ENCODE measurements around the gene RCAN1. TPM values are rescaled to one million over a fixed set of nuclear protein-coding genes. Genes with fewer than 3 reads are reported as not detected.

Gene RCAN1
- polyA plus RNA-seq, 1 donor (not counting 4 experiments of a cell fraction or from before 2014, with no cell fraction given) = 21.3 TPM

- no peak overlapping the region for H3K4me3 ChIP-seq (ENCODE audit: control insufficient read depth in 2 of 3, extremely low read depth in 1 of 3, insufficient read depth in 2 of 3, low read depth in 1 of 3, low read length in 3 of 3)
- dilution Hi-C loops (cut with MboI; ENCODE audit: extremely low pct_ligation_motif_present, low sequenced_read_pairs) = no loop called here
- no peak overlapping the region for H3K9ac ChIP-seq (ENCODE audit: control insufficient read depth, extremely low read depth, insufficient read depth, low read length)
- no peak overlapping the region for H3K4me2 ChIP-seq (ENCODE audit: control insufficient read depth, extremely low read depth, insufficient read depth, low read depth, low read length)
- TF ChIP-seq EZH2 (IDR thresholded peaks at IDR 0.05; ENCODE audit: low read length) = no peak
- TF ChIP-seq CTCF (optimal IDR thresholded peaks at IDR 0.05 in 1 of 3, IDR thresholded peaks at IDR 0.05 in 1 of 3, conservative IDR thresholded peaks at IDR 0.05 in 1 of 3; ENCODE audit: extremely low read depth in 1 of 3, insufficient read depth in 2 of 3, low read length in 3 of 3) = no peak
- no peaks in the 10 kb centered on the region for H3K9me3 ChIP-seq (ENCODE audit: control insufficient read depth, low read depth, low read length)
- no peaks in the 10 kb centered on the region for H3K27me3 ChIP-seq (ENCODE audit: control insufficient read depth, extremely low read depth, insufficient read depth, low read length)
- no peaks in the 10 kb centered on the region for H3K4me1 ChIP-seq (ENCODE audit: control insufficient read depth, extremely low read depth, insufficient read depth, low read length)
- no peaks in the 10 kb centered on the region for H3K9me1 ChIP-seq (ENCODE audit: control insufficient read depth, extremely low read depth, insufficient read depth, low read length)
- H3K27ac ChIP-seq (ENCODE audit: control insufficient read depth, insufficient read depth, low read length) = no peak overlapping the region
- no peaks in the 10 kb centered on the region for H3K79me2 ChIP-seq (ENCODE audit: control insufficient read depth, insufficient read depth, low read length)
- FAIRE-seq = no peak
- H3K36me3 ChIP-seq (ENCODE audit: control insufficient read depth in 2 of 2, extremely low read depth in 1 of 2, insufficient read depth in 2 of 2, low read length in 2 of 2) = no peaks in the 10 kb centered on the region
- no peak for DNase-seq (ENCODE audit: low read depth, low spot score)
- no peak overlapping the region for H2AFZ ChIP-seq (ENCODE audit: control insufficient read depth, low read length)
- H4K20me1 ChIP-seq (ENCODE audit: control insufficient read depth, extremely low read depth, insufficient read depth, low read length) = no peaks in the 10 kb centered on the region
Measured at GRCh38 chr21:34500191-34500590, 114.7 kb downstream of the RCAN1 start.

GRCh38 chr21:34499116-34499515, 115.8 kb downstream of the RCAN1 start:
- Histone ChIP-seq H2AFZ (ENCODE audit: control insufficient read depth, low read length) (no peak overlapping the region), H3K27me3 (ENCODE audit: control insufficient read depth, extremely low read depth, insufficient read depth, low read length) (no peaks in the 10 kb centered on the region), H3K9me3 (ENCODE audit: control insufficient read depth, low read depth, low read length) (no peaks in the 10 kb centered on the region), H3K36me3 (ENCODE audit: control insufficient read depth in 2 of 2, extremely low read depth in 1 of 2, insufficient read depth in 2 of 2, low read length in 2 of 2) (no peaks in the 10 kb centered on the region), H3K9me1 (ENCODE audit: control insufficient read depth, extremely low read depth, insufficient read depth, low read length) (no peaks in the 10 kb centered on the region), H3K4me3 (ENCODE audit: control insufficient read depth in 2 of 3, extremely low read depth in 1 of 3, insufficient read depth in 2 of 3, low read depth in 1 of 3, low read length in 3 of 3) (no peak overlapping the region), H3K27ac (ENCODE audit: control insufficient read depth, insufficient read depth, low read length) (no peak overlapping the region), H3K4me2 (ENCODE audit: control insufficient read depth, extremely low read depth, insufficient read depth, low read depth, low read length) (no peak overlapping the region), H4K20me1 (ENCODE audit: control insufficient read depth, extremely low read depth, insufficient read depth, low read length) (no peaks in the 10 kb centered on the region), H3K79me2 (ENCODE audit: control insufficient read depth, insufficient read depth, low read length) (no peaks in the 10 kb centered on the region), H3K4me1 (ENCODE audit: control insufficient read depth, extremely low read depth, insufficient read depth, low read length) (no peaks in the 10 kb centered on the region), H3K9ac (ENCODE audit: control insufficient read depth, extremely low read depth, insufficient read depth, low read length) (no peak overlapping the region)
- DNase-seq (ENCODE audit: low read depth, low spot score) (no peak), FAIRE-seq (no peak)
- dilution Hi-C loops (cut with MboI; ENCODE audit: extremely low pct_ligation_motif_present, low sequenced_read_pairs) = no loop called here
- TF ChIP-seq EZH2 (IDR thresholded peaks at IDR 0.05; ENCODE audit: low read length) (no peak), CTCF (optimal IDR thresholded peaks at IDR 0.05 in 1 of 3, IDR thresholded peaks at IDR 0.05 in 1 of 3, conservative IDR thresholded peaks at IDR 0.05 in 1 of 3; ENCODE audit: extremely low read depth in 1 of 3, insufficient read depth in 2 of 3, low read length in 3 of 3) (no peak)
